Loucy (cell line): ENCODE data around the gene LDHAL6B.

Source experiments
- EZH2phosphoT487 ChIP-seq: fragments of 200-600 bp; IDR thresholded peaks from 2 replicates; pipeline ENCODE4 v1.6.1; 2018; ENCODE audit warnings: antibody characterized with exemption, mild to moderate bottlenecking, moderate library complexity, borderline replicate concordance
- TF ChIP-seq, protein P1 (sequence below): fragments of 200-600 bp; sonication (generic); conservative IDR thresholded peaks from 2 replicates; pipeline ENCODE4 v1.5.1; 2014; ENCODE audit warnings: mild to moderate bottlenecking, antibody characterized with exemption, low read length

DNA sequence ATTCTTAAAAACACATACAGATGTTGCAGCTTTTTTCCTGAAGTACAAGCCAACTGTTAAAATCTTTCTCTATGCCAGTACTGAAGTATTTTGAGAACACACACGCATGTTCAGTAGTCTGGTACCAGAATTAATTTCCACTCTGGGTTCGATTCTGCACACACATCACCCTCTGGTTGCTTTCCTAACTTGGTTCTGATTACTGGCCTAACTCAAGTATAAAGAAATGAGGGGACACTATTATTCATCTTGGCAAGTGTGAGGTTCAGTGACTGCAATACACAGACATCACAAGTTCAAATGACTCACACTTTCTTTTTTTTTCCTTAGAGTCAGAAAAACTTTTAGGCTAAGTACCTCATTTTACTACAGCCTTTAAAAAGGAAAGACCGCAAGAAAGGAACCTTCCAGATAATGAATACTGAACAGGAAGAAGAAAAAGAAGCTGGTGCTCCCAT lies 37.4 kb upstream of the LDHAL6B start:
- TF ChIP-seq, protein P1, sequence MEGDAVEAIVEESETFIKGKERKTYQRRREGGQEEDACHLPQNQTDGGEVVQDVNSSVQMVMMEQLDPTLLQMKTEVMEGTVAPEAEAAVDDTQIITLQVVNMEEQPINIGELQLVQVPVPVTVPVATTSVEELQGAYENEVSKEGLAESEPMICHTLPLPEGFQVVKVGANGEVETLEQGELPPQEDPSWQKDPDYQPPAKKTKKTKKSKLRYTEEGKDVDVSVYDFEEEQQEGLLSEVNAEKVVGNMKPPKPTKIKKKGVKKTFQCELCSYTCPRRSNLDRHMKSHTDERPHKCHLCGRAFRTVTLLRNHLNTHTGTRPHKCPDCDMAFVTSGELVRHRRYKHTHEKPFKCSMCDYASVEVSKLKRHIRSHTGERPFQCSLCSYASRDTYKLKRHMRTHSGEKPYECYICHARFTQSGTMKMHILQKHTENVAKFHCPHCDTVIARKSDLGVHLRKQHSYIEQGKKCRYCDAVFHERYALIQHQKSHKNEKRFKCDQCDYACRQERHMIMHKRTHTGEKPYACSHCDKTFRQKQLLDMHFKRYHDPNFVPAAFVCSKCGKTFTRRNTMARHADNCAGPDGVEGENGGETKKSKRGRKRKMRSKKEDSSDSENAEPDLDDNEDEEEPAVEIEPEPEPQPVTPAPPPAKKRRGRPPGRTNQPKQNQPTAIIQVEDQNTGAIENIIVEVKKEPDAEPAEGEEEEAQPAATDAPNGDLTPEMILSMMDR, result no peak
- TF ChIP-seq EZH2phosphoT487, result no peak
